GM12872 (cell line): ENCODE data around the gene LTBP4.

Experiments
- TF ChIP-seq, protein P1 (sequence below): IDR thresholded peaks from 3 replicates; pipeline ENCODE4 v1.5.1; 2011; ENCODE audit warnings: low read depth, mild to moderate bottlenecking, low read length, moderate library complexity; ENCODE audit not compliant: insufficient read depth

LTBP4 gene

GRCh38 chr19:40600570-40601133, 517 bp upstream of the LTBP4 start:
- TF ChIP-seq, protein P1, sequence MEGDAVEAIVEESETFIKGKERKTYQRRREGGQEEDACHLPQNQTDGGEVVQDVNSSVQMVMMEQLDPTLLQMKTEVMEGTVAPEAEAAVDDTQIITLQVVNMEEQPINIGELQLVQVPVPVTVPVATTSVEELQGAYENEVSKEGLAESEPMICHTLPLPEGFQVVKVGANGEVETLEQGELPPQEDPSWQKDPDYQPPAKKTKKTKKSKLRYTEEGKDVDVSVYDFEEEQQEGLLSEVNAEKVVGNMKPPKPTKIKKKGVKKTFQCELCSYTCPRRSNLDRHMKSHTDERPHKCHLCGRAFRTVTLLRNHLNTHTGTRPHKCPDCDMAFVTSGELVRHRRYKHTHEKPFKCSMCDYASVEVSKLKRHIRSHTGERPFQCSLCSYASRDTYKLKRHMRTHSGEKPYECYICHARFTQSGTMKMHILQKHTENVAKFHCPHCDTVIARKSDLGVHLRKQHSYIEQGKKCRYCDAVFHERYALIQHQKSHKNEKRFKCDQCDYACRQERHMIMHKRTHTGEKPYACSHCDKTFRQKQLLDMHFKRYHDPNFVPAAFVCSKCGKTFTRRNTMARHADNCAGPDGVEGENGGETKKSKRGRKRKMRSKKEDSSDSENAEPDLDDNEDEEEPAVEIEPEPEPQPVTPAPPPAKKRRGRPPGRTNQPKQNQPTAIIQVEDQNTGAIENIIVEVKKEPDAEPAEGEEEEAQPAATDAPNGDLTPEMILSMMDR, result no peak

- TF ChIP-seq, protein P1, result no peak
These were observed 1.9 kb downstream of the LTBP4 start for GRCh38 chr19:40603071-40603388.

DNA sequence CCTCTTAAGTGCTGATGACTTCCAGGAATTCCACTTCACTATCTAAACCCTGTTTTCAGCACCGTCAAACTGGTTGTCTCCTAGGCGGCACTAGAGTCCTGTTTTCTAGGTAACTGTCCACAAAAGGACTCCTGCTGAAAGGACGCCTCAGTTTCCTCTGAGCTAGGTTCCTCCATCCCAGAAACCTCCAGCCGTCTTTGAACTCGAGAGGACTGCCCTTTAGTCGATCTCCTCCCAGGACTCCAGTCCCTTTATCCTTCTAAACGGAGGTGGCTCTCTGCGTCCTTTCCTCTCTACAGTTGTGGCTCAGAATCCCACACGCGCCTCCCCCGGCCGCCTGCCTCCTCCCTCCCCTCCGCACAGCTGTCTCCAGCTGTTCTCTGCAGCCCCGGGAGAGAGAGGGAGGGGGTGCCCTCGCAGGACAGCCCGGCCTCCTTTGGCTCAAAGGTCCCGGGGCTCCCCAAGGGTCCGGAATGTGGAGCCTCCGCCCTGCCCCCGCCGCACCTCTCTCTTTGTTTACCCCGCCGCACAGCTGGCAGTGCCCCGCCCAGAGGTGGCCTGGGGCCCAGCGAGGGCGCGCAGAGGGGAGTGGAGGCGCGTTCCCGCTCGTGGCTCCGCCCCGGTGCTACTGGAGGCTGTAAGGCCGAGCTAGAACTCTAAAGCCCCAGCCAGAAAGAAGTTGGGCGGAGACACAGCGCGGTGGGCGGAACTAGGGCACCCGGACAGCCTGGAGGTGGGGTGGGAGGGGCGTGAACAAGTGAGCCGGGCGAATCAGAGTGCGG, 2.4 kb downstream of the LTBP4 start:
- TF ChIP-seq, protein P1, result no peak

DNA sequence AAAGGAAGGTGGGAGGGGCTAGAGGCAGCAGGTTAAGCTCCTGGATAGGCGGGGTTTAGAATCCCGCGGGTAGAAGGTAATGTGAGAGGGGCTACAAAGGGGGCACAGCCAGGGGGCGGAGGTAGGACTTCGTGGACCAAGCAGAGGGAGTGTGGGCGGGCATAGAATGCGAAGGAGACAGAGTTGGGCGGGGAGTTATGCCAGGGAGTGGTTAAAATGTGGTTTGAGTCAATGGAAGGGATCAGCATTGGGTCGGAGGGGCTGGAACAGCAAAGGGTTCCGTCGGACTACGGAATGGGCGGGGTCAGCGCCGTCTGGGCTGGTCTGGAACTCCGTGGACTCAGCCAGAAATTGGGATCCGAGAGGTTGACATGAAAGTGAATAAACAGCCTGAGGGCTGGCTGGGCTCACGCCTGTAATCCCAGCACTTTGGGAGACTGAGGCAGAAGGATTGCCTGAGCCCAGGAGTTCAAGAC, 3.0 kb downstream of the LTBP4 start:
- TF ChIP-seq, protein P1, result no peak

- TF ChIP-seq, protein P1, result no peak
These were observed 3.6 kb downstream of the LTBP4 start for GRCh38 chr19:40604647-40605215.

DNA sequence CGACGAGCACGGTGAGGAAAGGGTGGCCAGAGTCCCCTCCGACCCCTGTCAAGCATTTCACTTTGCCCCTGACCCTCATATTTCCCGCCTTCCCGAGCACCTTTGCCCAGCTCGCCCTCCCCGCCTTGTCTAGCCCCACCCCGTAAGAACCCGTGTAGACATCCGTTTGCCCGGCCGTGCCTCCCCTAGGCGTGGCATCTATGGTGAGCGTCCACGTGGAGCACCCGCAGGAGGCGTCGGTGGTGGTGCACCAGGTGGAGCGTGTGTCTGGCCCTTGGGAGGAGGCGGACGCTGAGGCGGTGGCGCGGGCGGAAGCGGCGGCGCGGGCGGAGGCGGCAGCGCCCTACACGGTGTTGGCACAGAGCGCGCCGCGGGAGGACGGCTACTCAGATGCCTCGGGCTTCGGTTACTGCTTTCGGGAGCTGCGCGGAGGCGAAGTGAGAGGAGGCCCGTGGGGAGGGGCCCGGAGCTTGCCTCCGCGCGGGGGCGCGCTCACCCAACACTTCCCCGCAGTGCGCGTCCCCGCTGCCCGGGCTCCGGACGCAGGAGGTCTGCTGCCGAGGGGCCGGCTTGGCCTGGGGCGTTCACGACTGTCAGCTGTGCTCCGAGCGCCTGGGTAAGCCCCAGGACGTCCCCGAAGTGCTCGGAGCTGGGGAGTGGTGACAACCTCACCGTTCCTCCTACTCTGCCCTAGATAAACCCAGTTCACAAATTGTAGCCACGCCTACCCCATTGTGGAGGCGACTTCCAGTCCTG, 4.2 kb downstream of the LTBP4 start:
- TF ChIP-seq, protein P1, result 0 out of 3 replicates have a peak, but pooled peaks have one; percentile 26
